ENCODE data around the gene TCP11L2.

DNA sequence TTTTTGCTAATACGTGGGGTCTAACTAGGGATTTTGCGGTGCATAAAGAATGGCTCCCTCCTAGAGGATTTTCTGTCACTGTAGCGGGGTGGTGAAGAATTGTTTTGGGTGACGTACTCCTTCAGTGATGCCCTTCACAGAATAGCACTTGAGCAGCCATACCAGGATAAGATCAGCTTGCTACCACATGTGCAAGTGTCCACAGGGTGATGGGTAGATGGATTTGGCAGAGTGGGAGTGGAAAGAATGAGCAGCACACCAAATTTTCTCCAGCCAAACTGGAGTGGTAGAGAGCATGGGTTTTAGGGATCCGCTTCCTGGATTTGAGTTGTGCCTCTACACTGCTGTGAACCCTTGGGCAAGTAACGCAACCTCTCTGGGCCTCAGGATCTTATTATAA, 2.3 kb downstream of the TCP11L2 start:
- no peak for TF ChIP-seq POLR2AphosphoS5 (IDR thresholded peaks at IDR 0.05; ENCODE audit: borderline replicate concordance, low read depth, low read length)
- TF ChIP-seq EZH2 (IDR thresholded peaks at IDR 0.05), result no peak
- no peak for TF ChIP-seq FOXP2 (optimal IDR thresholded peaks at IDR 0.05; ENCODE audit: control extremely low read depth, extremely low read length, insufficient read depth)
